Liver (tissue), 9 donors: ENCODE measurements around the gene AP2S1. TPM values are rescaled to one million over a fixed set of nuclear protein-coding genes. Genes with fewer than 3 reads are reported as not detected.

ENCODE experiments used
- DNase-seq: peaks from one replicate; pipeline ENCODE4 v3.0.0-alpha.2; 2017; ENCODE audit warnings: low spot score
- H3K27ac ChIP-seq, 2 donors: one replicate each; pipeline ENCODE4 v1.7.0; 2013; ENCODE audit warnings: inconsistent platforms in 2 of 2, low read length in 2 of 2, control low read depth in 1 of 2, low read depth in 1 of 2, mild to moderate bottlenecking in 1 of 2
- H3K27me3 ChIP-seq, 4 donors: one replicate each; pipeline versions ENCODE4 v1.6.1 to v1.7.0; 2013; ENCODE audit warnings: low read length in 3 of 4, inconsistent platforms in 1 of 4, mild to moderate bottlenecking in 1 of 4, moderate library complexity in 1 of 4; ENCODE audit not compliant: control insufficient read depth in 4 of 4, insufficient read depth in 4 of 4
- H3K36me3 ChIP-seq, 4 donors: one replicate each; pipeline versions ENCODE4 v1.6.1 to v1.7.0; 2013; ENCODE audit warnings: low read length in 3 of 4, mild to moderate bottlenecking in 3 of 4, low read depth in 1 of 4, moderate library complexity in 1 of 4; ENCODE audit not compliant: control insufficient read depth in 4 of 4, insufficient read depth in 3 of 4
- H3K4me1 ChIP-seq, 4 donors: one replicate each; pipeline versions ENCODE4 v1.6.1 to v1.7.0; 2013; ENCODE audit warnings: low read length in 3 of 4, mild to moderate bottlenecking in 3 of 4, moderate library complexity in 1 of 4; ENCODE audit not compliant: control insufficient read depth in 4 of 4, insufficient read depth in 4 of 4
- H3K4me3 ChIP-seq, 3 donors: one replicate each; pipeline versions ENCODE4 v1.6.1 to v1.7.0; 2013; ENCODE audit warnings: low read length in 3 of 3, control low read depth in 1 of 3, low read depth in 1 of 3, mild to moderate bottlenecking in 1 of 3
- H3K9ac ChIP-seq, 2 donors: one replicate each; pipeline ENCODE4 v1.7.0; 2013; ENCODE audit warnings: low read length in 2 of 2, mild to moderate bottlenecking in 2 of 2, moderate library complexity in 2 of 2, control low read depth in 1 of 2, low read depth in 1 of 2
- H3K9me3 ChIP-seq, 4 donors: one replicate each; pipeline versions ENCODE4 v1.6.1 to v1.7.0; 2013; ENCODE audit warnings: low read length in 3 of 4; ENCODE audit not compliant: control insufficient read depth in 4 of 4
- EGR1 ChIP-seq, 2 donors: IDR thresholded peaks; 2 replicates each; pipeline ENCODE4 v1.6.1; 2016 to 2018; ENCODE audit warnings: antibody characterized with exemption in 2 of 2, low read depth in 2 of 2
- FOXA1 ChIP-seq: IDR thresholded peaks from 2 replicates; pipeline ENCODE4 v1.6.1; 2016; ENCODE audit warnings: antibody characterized with exemption
- FOXA2 ChIP-seq: IDR thresholded peaks from 2 replicates; pipeline ENCODE4 v1.6.1; 2016; ENCODE audit warnings: antibody characterized with exemption
- GABPA ChIP-seq, 2 donors: IDR thresholded peaks in 1 of 2; conservative IDR thresholded peaks in 1 of 2; 2 replicates each; pipeline ENCODE4 v1.6.1; 2016; ENCODE audit warnings: antibody characterized with exemption in 2 of 2, mild to moderate bottlenecking in 1 of 2, moderate library complexity in 1 of 2
- HNF4A ChIP-seq, 2 donors: conservative IDR thresholded peaks; 2 replicates each; pipeline ENCODE4 v1.6.1; 2016; ENCODE audit warnings: antibody characterized with exemption in 2 of 2, mild to moderate bottlenecking in 2 of 2
- HNF4G ChIP-seq: IDR thresholded peaks from 2 replicates; pipeline ENCODE4 v1.6.1; 2016; ENCODE audit warnings: antibody characterized with exemption
- JUND ChIP-seq, 2 donors: IDR thresholded peaks; 2 replicates each; pipeline ENCODE4 v1.6.1; 2016; ENCODE audit warnings: antibody characterized with exemption in 2 of 2
- NR2F2 ChIP-seq: IDR thresholded peaks from 2 replicates; pipeline ENCODE4 v1.6.1; 2016; ENCODE audit warnings: antibody characterized with exemption
- RAD21 ChIP-seq, 2 donors: IDR thresholded peaks; 2 replicates each; pipeline ENCODE4 v1.6.1; 2016; ENCODE audit warnings: antibody characterized with exemption in 2 of 2, mild to moderate bottlenecking in 2 of 2
- RXRA ChIP-seq, 2 donors: IDR thresholded peaks; 2 replicates each; pipeline ENCODE4 v1.6.1; 2017 to 2018; ENCODE audit warnings: antibody characterized with exemption in 2 of 2, mild to moderate bottlenecking in 1 of 2
- SP1 ChIP-seq: IDR thresholded peaks from 2 replicates; pipeline ENCODE4 v1.6.1; 2018; ENCODE audit warnings: antibody characterized with exemption, mild to moderate bottlenecking
- TAF1 ChIP-seq: conservative IDR thresholded peaks from 2 replicates; pipeline ENCODE4 v1.6.1; 2016; ENCODE audit warnings: antibody characterized with exemption, mild to moderate bottlenecking
- YY1 ChIP-seq: IDR thresholded peaks from 2 replicates; pipeline ENCODE4 v1.6.1; 2016; ENCODE audit warnings: antibody characterized with exemption, mild to moderate bottlenecking
- WGBS: extraction: QIAGEN DNeasy Blood & Tissue Kit; methylation state at CpG from one replicate; pipeline ENCODE4 v1.1.7; 2013; 5-methylcytosine and 5-hydroxymethylcytosine counted together
- polyA plus RNA-seq, 2 donors: library from polyadenylated mRNA; stranded (reverse) in 1 of 2; unstranded in 1 of 2; fragments of 200-250 nt in 1 of 2; fragments of >200 nt in 1 of 2; fragmentation: Nextera tagmentation in 1 of 2; extraction: Ambion mirVana in 1 of 2; gene quantifications; one replicate each; pipeline versions ENCODE4 v1.2.1 to v1.2.3, GENCODE V29; 2013 to 2015
- total RNA-seq, 2 donors: library from RNA; depleted of rRNA; stranded (reverse); fragments of >200 nt; gene quantifications; one replicate each; pipeline ENCODE4 v1.2.3, GENCODE V29; 2014
- TF ChIP-seq, protein P1 (sequence below): IDR thresholded peaks from 2 replicates; pipeline ENCODE4 v1.6.1; 2016; ENCODE audit warnings: antibody characterized with exemption
- TF ChIP-seq, protein P2 (sequence below): IDR thresholded peaks from 2 replicates; pipeline ENCODE4 v1.6.1; 2016; ENCODE audit warnings: antibody characterized with exemption
- TF ChIP-seq, protein P3 (sequence below): IDR thresholded peaks from 2 replicates; pipeline ENCODE4 v1.6.1; 2016; ENCODE audit warnings: antibody characterized with exemption
- TF ChIP-seq, protein P4 (sequence below): IDR thresholded peaks from 2 replicates; pipeline ENCODE4 v1.6.1; 2016; ENCODE audit warnings: antibody characterized with exemption, mild to moderate bottlenecking
- TF ChIP-seq, protein P5 (sequence below): fragments of 150-350 bp; IDR thresholded peaks from 2 replicates; pipeline ENCODE4 v1.5.1; 2017; ENCODE audit warnings: improper control_type of control experiment, low read depth, low read length; ENCODE audit not compliant: missing input control
- donor health status: healthy.
- donor health status: healthy.
- donor health status: healthy.
- donor health status: healthy.
- donor health status: healthy.

AP2S1 gene
- total and polyA plus RNA-seq, 4 donors = 28.3 to 168 (median 79.0) TPM

DNA sequence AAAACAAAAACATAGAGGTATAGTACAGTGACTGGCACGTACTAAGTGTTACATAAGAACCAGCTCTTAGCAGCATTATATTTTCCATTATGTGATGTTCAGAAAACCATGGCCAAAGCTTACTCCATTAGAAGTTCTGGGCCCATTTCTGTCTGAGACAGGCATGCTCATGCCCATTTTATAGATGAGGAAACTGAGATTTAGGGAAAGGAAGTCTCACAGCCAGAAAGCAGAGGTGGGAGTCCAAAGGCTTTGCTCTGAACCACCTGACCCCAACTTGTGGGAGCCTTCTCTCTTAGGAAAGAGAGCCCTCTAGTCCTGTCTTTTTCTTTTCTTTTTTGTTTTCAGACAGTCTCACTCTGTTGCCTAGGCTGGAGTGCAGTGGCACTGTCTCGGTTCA lies 2.3 kb downstream of the AP2S1 start:
- WGBS = 87% methylated on average over 2 of the region's 2 CpGs
- H3K36me3 ChIP-seq = peaks cover 2 to 6% (median 5%) of the 10 kb centered on the region in 4 donors
- TF ChIP-seq EGR1 (IDR thresholded peaks at IDR 0.05; ENCODE audit: low read depth in 2 of 2) (no peak), RAD21 (IDR thresholded peaks at IDR 0.05) (no peak), TAF1 (no peak), RXRA (IDR thresholded peaks at IDR 0.05) (no peak), SP1 (no peak), NR2F2 (no peak), JUND (IDR thresholded peaks at IDR 0.05) (no peak), FOXA2 (no peak), YY1 (no peak), HNF4A (conservative IDR thresholded peaks at IDR 0.05) (no peak), FOXA1 (no peak), GABPA (IDR thresholded peaks at IDR 0.05 in 1 of 2, conservative IDR thresholded peaks at IDR 0.05 in 1 of 2) (no peak), HNF4G (no peak)
- TF ChIP-seq, protein P1, sequence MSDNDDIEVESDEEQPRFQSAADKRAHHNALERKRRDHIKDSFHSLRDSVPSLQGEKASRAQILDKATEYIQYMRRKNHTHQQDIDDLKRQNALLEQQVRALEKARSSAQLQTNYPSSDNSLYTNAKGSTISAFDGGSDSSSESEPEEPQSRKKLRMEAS = no peak
- TF ChIP-seq, protein P2, sequence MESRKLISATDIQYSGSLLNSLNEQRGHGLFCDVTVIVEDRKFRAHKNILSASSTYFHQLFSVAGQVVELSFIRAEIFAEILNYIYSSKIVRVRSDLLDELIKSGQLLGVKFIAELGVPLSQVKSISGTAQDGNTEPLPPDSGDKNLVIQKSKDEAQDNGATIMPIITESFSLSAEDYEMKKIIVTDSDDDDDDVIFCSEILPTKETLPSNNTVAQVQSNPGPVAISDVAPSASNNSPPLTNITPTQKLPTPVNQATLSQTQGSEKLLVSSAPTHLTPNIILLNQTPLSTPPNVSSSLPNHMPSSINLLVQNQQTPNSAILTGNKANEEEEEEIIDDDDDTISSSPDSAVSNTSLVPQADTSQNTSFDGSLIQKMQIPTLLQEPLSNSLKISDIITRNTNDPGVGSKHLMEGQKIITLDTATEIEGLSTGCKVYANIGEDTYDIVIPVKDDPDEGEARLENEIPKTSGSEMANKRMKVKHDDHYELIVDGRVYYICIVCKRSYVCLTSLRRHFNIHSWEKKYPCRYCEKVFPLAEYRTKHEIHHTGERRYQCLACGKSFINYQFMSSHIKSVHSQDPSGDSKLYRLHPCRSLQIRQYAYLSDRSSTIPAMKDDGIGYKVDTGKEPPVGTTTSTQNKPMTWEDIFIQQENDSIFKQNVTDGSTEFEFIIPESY = no peak
- TF ChIP-seq, protein P3, sequence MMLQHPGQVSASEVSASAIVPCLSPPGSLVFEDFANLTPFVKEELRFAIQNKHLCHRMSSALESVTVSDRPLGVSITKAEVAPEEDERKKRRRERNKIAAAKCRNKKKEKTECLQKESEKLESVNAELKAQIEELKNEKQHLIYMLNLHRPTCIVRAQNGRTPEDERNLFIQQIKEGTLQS = no peak
- TF ChIP-seq, protein P4, sequence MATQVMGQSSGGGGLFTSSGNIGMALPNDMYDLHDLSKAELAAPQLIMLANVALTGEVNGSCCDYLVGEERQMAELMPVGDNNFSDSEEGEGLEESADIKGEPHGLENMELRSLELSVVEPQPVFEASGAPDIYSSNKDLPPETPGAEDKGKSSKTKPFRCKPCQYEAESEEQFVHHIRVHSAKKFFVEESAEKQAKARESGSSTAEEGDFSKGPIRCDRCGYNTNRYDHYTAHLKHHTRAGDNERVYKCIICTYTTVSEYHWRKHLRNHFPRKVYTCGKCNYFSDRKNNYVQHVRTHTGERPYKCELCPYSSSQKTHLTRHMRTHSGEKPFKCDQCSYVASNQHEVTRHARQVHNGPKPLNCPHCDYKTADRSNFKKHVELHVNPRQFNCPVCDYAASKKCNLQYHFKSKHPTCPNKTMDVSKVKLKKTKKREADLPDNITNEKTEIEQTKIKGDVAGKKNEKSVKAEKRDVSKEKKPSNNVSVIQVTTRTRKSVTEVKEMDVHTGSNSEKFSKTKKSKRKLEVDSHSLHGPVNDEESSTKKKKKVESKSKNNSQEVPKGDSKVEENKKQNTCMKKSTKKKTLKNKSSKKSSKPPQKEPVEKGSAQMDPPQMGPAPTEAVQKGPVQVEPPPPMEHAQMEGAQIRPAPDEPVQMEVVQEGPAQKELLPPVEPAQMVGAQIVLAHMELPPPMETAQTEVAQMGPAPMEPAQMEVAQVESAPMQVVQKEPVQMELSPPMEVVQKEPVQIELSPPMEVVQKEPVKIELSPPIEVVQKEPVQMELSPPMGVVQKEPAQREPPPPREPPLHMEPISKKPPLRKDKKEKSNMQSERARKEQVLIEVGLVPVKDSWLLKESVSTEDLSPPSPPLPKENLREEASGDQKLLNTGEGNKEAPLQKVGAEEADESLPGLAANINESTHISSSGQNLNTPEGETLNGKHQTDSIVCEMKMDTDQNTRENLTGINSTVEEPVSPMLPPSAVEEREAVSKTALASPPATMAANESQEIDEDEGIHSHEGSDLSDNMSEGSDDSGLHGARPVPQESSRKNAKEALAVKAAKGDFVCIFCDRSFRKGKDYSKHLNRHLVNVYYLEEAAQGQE = no peak
- peaks cover 5 to 23% (median 20%) of the 10 kb centered on the region in 4 donors for H3K4me1 ChIP-seq
- no peak overlapping the region for H3K9ac ChIP-seq
- H3K9me3 ChIP-seq = no peaks in the 10 kb centered on the region
- no peaks in the 10 kb centered on the region for H3K27me3 ChIP-seq
- no peak overlapping the region for H3K4me3 ChIP-seq
- H3K27ac ChIP-seq = no peak overlapping the region
- DNase-seq = no peak

DNA sequence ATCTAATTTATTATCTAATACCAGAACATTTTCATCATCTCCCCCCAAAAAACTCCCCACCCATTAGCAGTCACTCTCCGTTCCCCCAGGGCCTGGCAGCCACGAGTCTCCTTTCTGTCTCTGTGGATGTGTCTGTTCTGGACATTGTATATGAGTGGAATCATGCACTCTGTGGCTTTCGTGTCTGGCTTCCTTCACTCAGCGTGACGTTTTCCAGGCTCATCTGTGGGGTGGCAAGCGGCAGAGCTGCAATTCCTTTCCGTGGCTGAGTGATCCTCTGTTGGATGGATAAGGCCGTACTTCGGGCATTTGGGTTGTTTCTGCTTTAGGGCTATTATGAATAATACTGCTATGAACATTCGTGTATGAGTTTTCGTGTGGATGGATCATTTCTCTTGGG lies 3.1 kb downstream of the AP2S1 start:
- DNase-seq = no peak
- TF ChIP-seq, protein P3 = no peak
- no peak for TF ChIP-seq YY1
- no peak for TF ChIP-seq HNF4G
- TF ChIP-seq RXRA (IDR thresholded peaks at IDR 0.05) = no peak
- TF ChIP-seq EGR1 (IDR thresholded peaks at IDR 0.05; ENCODE audit: low read depth in 2 of 2) = no peak
- TF ChIP-seq, protein P2 = no peak
- TF ChIP-seq, protein P5, sequence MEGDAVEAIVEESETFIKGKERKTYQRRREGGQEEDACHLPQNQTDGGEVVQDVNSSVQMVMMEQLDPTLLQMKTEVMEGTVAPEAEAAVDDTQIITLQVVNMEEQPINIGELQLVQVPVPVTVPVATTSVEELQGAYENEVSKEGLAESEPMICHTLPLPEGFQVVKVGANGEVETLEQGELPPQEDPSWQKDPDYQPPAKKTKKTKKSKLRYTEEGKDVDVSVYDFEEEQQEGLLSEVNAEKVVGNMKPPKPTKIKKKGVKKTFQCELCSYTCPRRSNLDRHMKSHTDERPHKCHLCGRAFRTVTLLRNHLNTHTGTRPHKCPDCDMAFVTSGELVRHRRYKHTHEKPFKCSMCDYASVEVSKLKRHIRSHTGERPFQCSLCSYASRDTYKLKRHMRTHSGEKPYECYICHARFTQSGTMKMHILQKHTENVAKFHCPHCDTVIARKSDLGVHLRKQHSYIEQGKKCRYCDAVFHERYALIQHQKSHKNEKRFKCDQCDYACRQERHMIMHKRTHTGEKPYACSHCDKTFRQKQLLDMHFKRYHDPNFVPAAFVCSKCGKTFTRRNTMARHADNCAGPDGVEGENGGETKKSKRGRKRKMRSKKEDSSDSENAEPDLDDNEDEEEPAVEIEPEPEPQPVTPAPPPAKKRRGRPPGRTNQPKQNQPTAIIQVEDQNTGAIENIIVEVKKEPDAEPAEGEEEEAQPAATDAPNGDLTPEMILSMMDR = no peak
- TF ChIP-seq RAD21 (IDR thresholded peaks at IDR 0.05) = no peak
- no peak for TF ChIP-seq SP1
- no peak for TF ChIP-seq FOXA2
- TF ChIP-seq JUND (IDR thresholded peaks at IDR 0.05) = no peak
- TF ChIP-seq HNF4A (conservative IDR thresholded peaks at IDR 0.05) = no peak
- no peak for TF ChIP-seq FOXA1
- no peak for TF ChIP-seq TAF1
- TF ChIP-seq, protein P1 = no peak
- TF ChIP-seq GABPA (IDR thresholded peaks at IDR 0.05 in 1 of 2, conservative IDR thresholded peaks at IDR 0.05 in 1 of 2) = no peak
- no peak for TF ChIP-seq NR2F2
- WGBS = 92% methylated on average over 11 of the region's 11 CpGs

More for the DNA sequence above, 3.1 kb downstream of the AP2S1 start:
- H3K27me3 ChIP-seq = no peaks in the 10 kb centered on the region
- no peak overlapping the region for H3K27ac ChIP-seq
- no peak overlapping the region for H3K4me3 ChIP-seq
- peaks cover 6 to 11% (median 8%) of the 10 kb centered on the region in 4 donors for H3K36me3 ChIP-seq
- peaks cover 3 to 18% (median 14%) of the 10 kb centered on the region in 4 donors for H3K4me1 ChIP-seq
- H3K9me3 ChIP-seq = no peaks in the 10 kb centered on the region
- H3K9ac ChIP-seq = no peak overlapping the region
